K562 (cell line): ENCODE results near the gene RIC3. TPM values are rescaled to one million over a fixed set of nuclear protein-coding genes. Genes with fewer than 3 reads are reported as not detected.

Experiments used
- ATAC-seq: fragments of 200-7000 bp; cut with Tn5 transposase; 3 replicates; pipeline ENCODE4 v1.9.1; 2020; ENCODE audit warnings: moderate library complexity
- BruUV-seq: library from RNA; stranded (reverse); fragments of 400-500 nt; replicated peaks from 2 replicates; lab custom pipeline; 2021; lab: Mats Ljungman, UMichigan
- CTCF ChIA-PET: fragments of 300-600 bp; formaldehyde crosslinking; extraction: SDS; loops from one replicate; lab custom pipeline; 2021; ENCODE audit warnings: low intra/inter-chr PET ratio; lab: Yijun Ruan, JAX
- POLR2A ChIA-PET: fragments of 300-600, 350-650 bp; sonication (Branson Sonifier 250); formaldehyde crosslinking; extraction: SDS; loops from one replicate; lab custom pipeline; 2021; ENCODE audit warnings: antibody characterized with exemption, inconsistent platforms; lab: Yijun Ruan, JAX
- DNase-seq, 4 experiments: peaks; one replicate each; pipeline versions ENCODE4 v3.0.0 to v3.0.0-alpha.2; 2011 to 2018; ENCODE audit warnings: low spot score in 3 of 4, mixed read lengths in 3 of 4; ENCODE audit errors: extremely low read depth in 1 of 4
- FAIRE-seq: peaks from 2 replicates; lab custom pipeline; 2011; peaks lifted over from hg19 to GRCh38; lab: Jason Lieb, UNC
- H2AFZ ChIP-seq: 2 replicates; pipeline ENCODE4 v1.6.0; 2011; ENCODE audit warnings: low read depth, low read length, control low read depth, inconsistent platforms
- H3K27ac ChIP-seq: fragments of 200-600 bp; 3 replicates; pipeline ENCODE4 v1.8.0; 2011; ENCODE audit warnings: low read depth, mild to moderate bottlenecking, control low read depth, inconsistent platforms, low read length, moderate library complexity, mixed read lengths; ENCODE audit errors: extremely low read depth
- H3K27me3 ChIP-seq, 2 experiments: fragments of 300-600 bp in 1 of 2; 2 replicates in 1 of 2; 3 replicates in 1 of 2; pipeline versions ENCODE4 v1.6.0 to v1.8.0; 2011; ENCODE audit warnings: inconsistent platforms in 2 of 2, low read length in 2 of 2, mild to moderate bottlenecking in 1 of 2, mixed read lengths in 1 of 2, moderate library complexity in 1 of 2; ENCODE audit not compliant: control insufficient read depth in 2 of 2, insufficient read depth in 2 of 2
- H3K36me3 ChIP-seq: fragments of 300-600 bp; 3 replicates; pipeline ENCODE4 v1.8.0; 2011; ENCODE audit warnings: mild to moderate bottlenecking, low read length, inconsistent platforms; ENCODE audit not compliant: control insufficient read depth, insufficient read depth
- H3K4me1 ChIP-seq, 2 experiments: fragments of 200-600 bp in 1 of 2; replicated peaks in 1 of 2; 2 replicates in 1 of 2; 3 replicates in 1 of 2; pipeline versions ENCODE4 v1.5.1 to v1.8.0; 2011; ENCODE audit warnings: inconsistent platforms in 2 of 2, low read length in 2 of 2, mild to moderate bottlenecking in 1 of 2, mixed read lengths in 1 of 2, moderate library complexity in 1 of 2; ENCODE audit not compliant: control insufficient read depth in 2 of 2, insufficient read depth in 2 of 2
- H3K4me2 ChIP-seq: 2 replicates; pipeline ENCODE4 v1.6.1; 2011; ENCODE audit warnings: low read length, control low read depth, inconsistent platforms, mixed read lengths; ENCODE audit not compliant: insufficient read depth
- H3K4me3 ChIP-seq: fragments of 200-600 bp; sonication (generic), shearing (Covaris generic); 2 replicates; pipeline ENCODE4 v1.5.1; 2016; ENCODE audit warnings: control low read depth, inconsistent platforms
- H3K79me2 ChIP-seq: fragments of 200-600 bp; 3 replicates; pipeline ENCODE4 v1.8.0; 2011; ENCODE audit warnings: low read length, inconsistent platforms; ENCODE audit not compliant: control insufficient read depth, insufficient read depth
- H3K9ac ChIP-seq, 2 experiments: 2 replicates each; pipeline versions ENCODE4 v1.6.0 to v1.6.1; 2011; ENCODE audit warnings: low read depth in 2 of 2, low read length in 2 of 2, control low read depth in 1 of 2, inconsistent platforms in 1 of 2, mild to moderate bottlenecking in 1 of 2, mixed read lengths in 1 of 2; ENCODE audit not compliant: insufficient read depth in 1 of 2
- H3K9me1 ChIP-seq: one replicate; pipeline ENCODE4 v1.6.0; 2011; ENCODE audit warnings: inconsistent platforms, mild to moderate bottlenecking, low read length, moderate library complexity; ENCODE audit not compliant: control insufficient read depth, insufficient read depth
- H3K9me3 ChIP-seq: replicated peaks from 2 replicates; pipeline ENCODE4 v1.5.1; 2011; ENCODE audit warnings: low read depth, low read length, inconsistent platforms; ENCODE audit not compliant: control insufficient read depth, insufficient read depth
- H4K20me1 ChIP-seq: replicated peaks from 2 replicates; pipeline ENCODE4 v1.6.1; 2011; ENCODE audit warnings: low read length, inconsistent platforms, mixed read lengths; ENCODE audit not compliant: control insufficient read depth, insufficient read depth
- GTF2A2 ChIP-seq: IDR thresholded peaks from 2 replicates; pipeline ENCODE4 v1.6.1; 2016; ENCODE audit warnings: mild to moderate bottlenecking, missing genetic modification characterization, missing compliant biosample characterization
- IRF2 ChIP-seq: sonication (generic); formaldehyde crosslinking; IDR thresholded peaks from 2 replicates; pipeline ENCODE4 v1.8.1; 2022; ENCODE audit warnings: mild to moderate bottlenecking, missing genetic modification reagents
- KDM4B ChIP-seq, 2 experiments: fragments of 450-650 bp in 1 of 2; sonication (generic) in 1 of 2; IDR thresholded peaks; 2 replicates each; pipeline ENCODE4 v1.6.1; 2016 to 2017; ENCODE audit warnings: borderline replicate concordance in 2 of 2, antibody characterized with exemption in 1 of 2, low read depth in 1 of 2, mild to moderate bottlenecking in 1 of 2
- SAFB ChIP-seq: fragments of 200-400 bp; formaldehyde crosslinking; IDR thresholded peaks from 2 replicates; pipeline ENCODE4 v1.6.1; 2017; ENCODE audit warnings: low read depth, low read length, borderline replicate concordance
- SAFB2 ChIP-seq: fragments of 200-400 bp; formaldehyde crosslinking; IDR thresholded peaks from 2 replicates; pipeline ENCODE4 v1.6.1; 2018; ENCODE audit warnings: borderline replicate concordance, low read length, low read depth, moderate library complexity; ENCODE audit not compliant: severe bottlenecking
- SIX5 ChIP-seq, 2 experiments: IDR thresholded peaks; 2 replicates each; pipeline ENCODE4 v1.6.1; 2011; ENCODE audit warnings: low read length in 2 of 2, borderline replicate concordance in 1 of 2, low read depth in 1 of 2, mild to moderate bottlenecking in 1 of 2, moderate library complexity in 1 of 2; ENCODE audit not compliant: insufficient read depth in 1 of 2
- ZFX ChIP-seq: sonication (generic); formaldehyde crosslinking; IDR thresholded peaks from 2 replicates; pipeline ENCODE4 v1.8.0; 2022; ENCODE audit warnings: mild to moderate bottlenecking, missing genetic modification reagents, moderate library complexity
- ZNF224 ChIP-seq: sonication (generic); formaldehyde crosslinking; IDR thresholded peaks from 2 replicates; pipeline ENCODE4 v1.8.0; 2022; ENCODE audit warnings: mild to moderate bottlenecking, missing genetic modification reagents
- ZNF347 ChIP-seq: fragments of 450-650 bp; formaldehyde crosslinking; IDR thresholded peaks from 2 replicates; pipeline ENCODE4 v1.4.0; 2020; ENCODE audit warnings: low read depth, mild to moderate bottlenecking, moderate library complexity
- ZNF395 ChIP-seq: fragments of 200-800 bp; sonication (Bioruptor generic); IDR thresholded peaks from 2 replicates; pipeline ENCODE4 v1.6.1; 2017; ENCODE audit warnings: missing genetic modification characterization, missing compliant biosample characterization
- ZNF445 ChIP-seq: fragments of 250-450 bp; sonication (Bioruptor Pico); IDR thresholded peaks from 2 replicates; pipeline ENCODE4 v1.4.0; 2020; ENCODE audit warnings: low read depth, mild to moderate bottlenecking, moderate library complexity
- ZNF75A ChIP-seq: fragments of 450-650 bp; formaldehyde crosslinking; IDR thresholded peaks from 2 replicates; pipeline ENCODE4 v1.4.0; 2020; ENCODE audit warnings: mild to moderate bottlenecking
- WGBS: fragments of 100-300 bp; shearing (Covaris generic); methylation state at CpG from one replicate; pipeline ENCODE4 v1.1.6; 2016; ENCODE audit warnings: low coverage, mixed read lengths; ENCODE audit not compliant: insufficient coverage; ENCODE audit errors: missing lambda C conversion rate; 5-methylcytosine and 5-hydroxymethylcytosine counted together
- in situ Hi-C: fragments of 300-500 bp; cut with MboI; formaldehyde crosslinking; loops from 4 replicates; pipeline ENCODE4 v1.15.0; 2018; ENCODE audit warnings: inconsistent platforms, mixed read lengths
- intact Hi-C: fragments of 100-400 bp; cut with micrococcal nuclease; formaldehyde crosslinking; loops from 2 replicates; pipeline ENCODE4 v1.14.2; 2022
- polyA plus RNA-seq, 8 experiments: library from polyadenylated mRNA; depleted of rRNA in 4 of 8; stranded (reverse) in 5 of 8; unstranded in 3 of 8; fragments of >200 nt; fragmentation: Nextera tagmentation in 2 of 8; fragmentation: Illumina TruSeq in 1 of 8; extraction: Ambion mirVana in 2 of 8; extraction: Trizol in 1 of 8; gene quantifications; 2 replicates each; pipeline versions ENCODE4 v1.2.1 to v1.2.3, GENCODE V29; 2011 to 2014; ENCODE audit warnings: inconsistent platforms in 1 of 8, missing spikeins in 1 of 8
- total RNA-seq, 7 experiments: library from RNA; depleted of rRNA in 6 of 7; stranded (reverse); fragments of >200 nt in 6 of 7; fragmentation: Illumina TruSeq in 2 of 7; extraction: Trizol in 2 of 7; gene quantifications; 2 replicates each; pipeline versions ENCODE4 v1.2.1 to v1.2.3, GENCODE V29; 2011 to 2021; ENCODE audit warnings: low replicate concordance in 1 of 7

Gene RIC3
- total and polyA plus RNA-seq, 9 of the 15 experiments (the other 6 are each of a cell fraction or from before 2014, with no cell fraction given): 0.03 to 0.16 (median 0.05) TPM; not detected in 4

GRCh38 chr11:8110396-8110795 is 58.4 kb downstream of the RIC3 start:
- Histone ChIP-seq H3K4me1 (no peaks in the 10 kb centered on the region), H2AFZ (no peak overlapping the region), H3K79me2 (no peaks in the 10 kb centered on the region), H3K4me2 (no peak overlapping the region), H3K9me1 (no peaks in the 10 kb centered on the region), H3K36me3 (no peaks in the 10 kb centered on the region), H3K4me3 (no peak overlapping the region), H4K20me1 (no peaks in the 10 kb centered on the region; the same call in 1 of the 2 replicates), H3K27ac (no peak overlapping the region), H3K9me3 (no peaks in the 10 kb centered on the region), H3K9ac (no peak overlapping the region), H3K27me3 (peaks cover 0 to 5% of the 10 kb centered on the region in 2 experiments; a peak in 3 of 5 replicates)
- ATAC-seq (no peak), FAIRE-seq (no peak), DNase-seq (no peak)
- no TSS peak for BruUV-seq
- WGBS: 0% methylated on average over 3 of the region's 4 CpGs
- ChIA-PET POLR2A (interaction anchor here (1.6 kb wide), 1 partner anchor 11 kb away, joined by 4 read pairs; no protein-coding TSS in a partner anchor), CTCF (no interaction called here)
- intact Hi-C loops (no loop called here), in situ Hi-C loops (no loop called here)
- TF ChIP-seq ZNF224 (CRISPR knock-in tag): no peak
- TF ChIP-seq GTF2A2 (tag): no peak
- TF ChIP-seq KDM4B (IDR thresholded peaks at IDR 0.05; ENCODE audit: borderline replicate concordance in 2 of 2, low read depth in 1 of 2): no peak
- no peak for TF ChIP-seq IRF2 (CRISPR knock-in tag)
- TF ChIP-seq ZFX (CRISPR knock-in tag): no peak
- no peak for TF ChIP-seq ZNF75A (CRISPR knock-in tag)
- no peak for TF ChIP-seq ZNF395 (CRISPR knock-in tag)
- no peak for TF ChIP-seq SIX5 (IDR thresholded peaks at IDR 0.05; ENCODE audit: borderline replicate concordance in 1 of 2, insufficient read depth in 1 of 2, low read depth in 1 of 2, low read length in 2 of 2)
- TF ChIP-seq SAFB: no peak
- no peak for TF ChIP-seq ZNF347 (CRISPR knock-in tag)
- no peak for TF ChIP-seq ZNF445
- TF ChIP-seq SAFB2: no peak
